Ammon's horn (tissue), 1 donor: ENCODE measurements around the gene SBK2.

ENCODE experiments used
- DNase-seq: peaks from one replicate; pipeline ENCODE4 v3.0.0-alpha.2; 2016; ENCODE audit warnings: low spot score

SBK2 gene

DNA sequence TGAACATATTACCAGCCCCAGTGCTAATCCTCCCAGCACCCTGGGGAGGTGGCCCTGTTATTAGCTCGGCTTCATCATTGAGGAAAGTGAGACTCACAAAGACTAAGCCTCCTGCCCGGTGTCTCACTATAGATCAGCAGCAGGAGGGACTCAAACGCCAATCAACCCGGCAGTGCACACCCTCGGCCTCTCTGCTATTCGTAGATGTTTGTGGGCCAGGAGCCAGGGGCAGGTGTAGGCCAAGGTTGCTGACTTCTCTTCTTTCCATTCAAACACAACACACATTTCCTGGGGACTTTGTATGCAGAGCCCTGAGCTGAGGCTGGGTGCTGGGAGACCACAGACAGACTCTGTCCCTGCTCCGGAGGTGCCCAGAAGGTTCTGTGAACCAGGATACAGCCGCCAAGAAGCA lies 17.8 kb upstream of the SBK2 start:
- DNase-seq = no peak

DNA sequence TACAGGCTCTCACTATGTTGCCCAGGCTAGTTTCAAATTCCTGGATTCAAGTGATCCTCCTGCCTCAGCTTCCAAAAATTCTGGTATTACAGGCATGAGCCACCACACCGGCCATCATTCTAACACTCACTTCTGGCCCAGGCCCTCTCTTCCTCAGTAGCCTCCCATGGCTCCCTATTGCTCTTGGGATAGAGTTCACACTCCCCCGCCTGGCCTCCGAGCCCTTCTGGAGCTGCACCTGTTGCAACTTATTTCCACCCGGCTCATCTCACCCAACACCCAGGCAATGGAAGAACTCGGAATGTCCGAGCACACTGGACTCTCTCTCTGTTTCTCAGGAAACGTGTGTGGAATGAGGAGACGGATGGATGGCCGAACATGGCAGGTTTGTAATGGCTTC lies 17.4 kb upstream of the SBK2 start:
- no peak for DNase-seq

DNA sequence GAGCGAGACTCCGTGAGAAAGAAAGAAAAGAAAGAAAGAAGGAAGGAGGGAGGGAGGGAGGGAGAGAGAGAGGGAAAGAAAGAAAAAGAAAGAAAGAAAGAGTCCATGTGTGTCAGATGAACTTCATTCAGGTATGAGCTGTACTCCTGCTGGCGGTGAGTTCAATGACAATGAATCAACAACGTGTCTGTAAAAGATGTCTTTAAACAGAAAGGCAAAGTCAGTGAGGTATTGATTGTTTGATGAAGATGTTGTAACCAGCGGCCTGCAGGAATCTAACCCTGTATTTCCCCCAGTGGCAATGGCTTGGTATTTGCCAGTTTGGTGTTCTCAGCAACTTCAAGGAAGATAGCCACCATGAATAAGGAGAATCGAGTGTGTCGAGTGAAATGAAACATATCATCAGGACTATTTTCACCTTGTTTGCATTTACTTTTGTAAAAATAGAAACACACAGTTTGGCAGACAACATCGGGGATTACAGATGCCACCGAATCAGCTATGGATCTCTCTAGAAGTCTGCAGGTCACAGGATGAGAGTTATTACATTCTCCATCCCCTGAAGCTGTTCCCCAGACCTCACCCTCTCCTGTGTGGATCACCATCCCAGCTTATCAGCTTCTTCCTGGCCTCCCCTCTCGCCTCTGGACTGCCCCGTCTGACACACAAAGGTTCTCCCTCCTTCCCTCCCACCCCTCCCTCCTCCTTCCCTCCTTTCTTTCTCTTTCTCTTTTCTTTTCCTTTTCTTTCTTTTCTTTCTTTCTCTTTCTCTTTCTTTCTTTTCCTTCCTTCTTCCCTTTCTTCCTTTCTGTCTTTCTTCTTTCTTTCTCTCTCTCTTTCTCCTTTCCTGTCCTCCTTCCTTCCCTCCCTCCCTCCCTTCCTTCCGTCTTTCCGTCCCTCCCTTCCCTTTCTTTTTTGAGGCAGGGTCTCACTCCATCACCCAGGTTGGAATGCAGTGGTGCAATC lies 16.6 kb upstream of the SBK2 start:
- DNase-seq = no peak

DNA sequence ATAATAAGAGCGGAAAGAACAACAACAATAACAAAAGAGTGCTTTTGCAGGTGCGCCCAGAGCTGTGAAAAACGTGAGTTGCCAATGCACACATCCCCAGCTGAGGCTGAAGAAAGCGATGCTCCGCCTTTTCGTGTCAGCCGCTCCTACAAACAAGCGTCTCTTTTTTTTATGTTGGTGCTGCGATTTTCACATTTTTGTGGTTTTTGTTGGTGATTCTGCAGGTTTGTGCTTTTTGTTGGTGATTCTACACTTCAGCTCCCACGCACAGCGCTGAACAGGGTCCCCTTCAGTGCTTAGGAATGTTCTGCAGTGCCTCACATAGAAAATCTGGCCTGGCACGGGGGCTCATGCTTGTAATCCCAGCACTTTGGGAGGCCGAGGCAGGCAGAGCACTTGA lies 15.7 kb upstream of the SBK2 start:
- no peak for DNase-seq

DNA sequence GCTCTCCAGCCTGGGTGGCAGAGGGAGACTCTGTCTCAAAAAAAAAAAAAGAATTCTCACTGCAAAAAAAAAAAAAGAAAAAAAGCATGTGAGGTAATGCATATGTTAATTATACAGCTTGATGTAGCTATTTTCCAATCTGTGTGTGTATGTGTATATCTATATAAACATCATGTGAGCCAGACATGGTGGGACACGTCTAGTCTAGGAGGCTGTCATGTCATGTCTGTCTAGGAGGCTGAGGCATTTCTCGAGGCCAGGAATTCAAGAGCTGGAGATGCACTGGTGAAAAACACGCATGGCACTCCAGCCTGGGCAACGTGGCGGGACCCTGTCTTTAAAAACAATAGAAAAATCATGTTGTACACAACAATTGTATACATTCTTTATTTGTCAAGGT lies 15.3 kb upstream of the SBK2 start:
- no peak for DNase-seq

DNA sequence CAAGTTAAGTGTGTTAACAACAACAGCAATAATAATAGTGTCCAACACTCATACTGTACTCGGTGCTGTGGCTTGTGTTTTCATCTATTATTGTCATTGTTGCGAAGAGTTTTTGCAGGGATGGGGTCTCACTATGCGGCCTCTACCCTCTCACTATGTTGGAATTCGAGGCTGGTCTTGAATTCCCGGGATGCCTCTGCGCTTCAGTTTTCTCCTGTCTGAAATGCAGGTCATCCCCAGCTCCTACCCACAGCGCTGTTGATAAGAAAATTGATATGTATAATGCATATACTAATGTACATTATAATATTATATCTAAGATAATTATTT lies 13.4 kb upstream of the SBK2 start:
- no peak for DNase-seq

DNA sequence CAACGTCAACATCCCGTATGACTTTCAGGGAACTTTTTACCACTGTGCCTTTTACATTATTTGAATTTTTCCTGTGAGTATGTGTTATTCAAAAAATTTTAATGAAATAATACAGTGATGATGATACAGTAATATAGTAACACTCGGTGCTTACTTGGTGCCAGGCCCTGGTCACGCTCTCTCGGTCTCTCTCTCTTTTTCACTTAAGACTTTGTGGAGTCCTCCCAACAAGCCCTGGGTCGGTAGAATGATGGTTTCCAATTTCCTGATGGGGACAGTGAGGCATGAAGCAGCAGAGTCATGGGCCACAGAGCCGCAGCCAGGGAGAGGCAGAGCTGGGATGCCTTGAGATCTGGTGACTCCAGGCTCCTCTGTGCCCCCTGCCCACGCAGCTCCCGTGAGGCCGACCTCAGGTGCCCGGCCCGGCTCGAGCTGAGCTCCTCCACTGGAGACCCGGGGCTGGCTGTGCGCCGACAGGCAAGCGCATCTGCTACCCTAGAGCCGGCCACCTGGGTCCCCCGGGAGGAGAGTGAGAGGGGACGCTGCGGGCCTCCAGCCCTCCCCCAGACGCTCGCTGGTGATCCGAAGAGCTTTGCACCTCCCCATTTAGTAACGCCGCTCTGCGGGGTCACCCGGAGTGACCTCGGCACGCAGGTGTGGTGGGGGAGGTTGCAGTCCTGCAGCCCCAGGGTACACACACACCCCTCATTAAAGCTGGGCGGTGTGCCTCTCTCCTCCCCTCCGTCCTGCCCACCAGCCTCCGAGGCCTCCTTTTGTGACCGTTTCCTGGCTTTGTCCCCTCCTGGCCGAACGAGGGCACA lies 12.8 kb upstream of the SBK2 start:
- no peak for DNase-seq

DNA sequence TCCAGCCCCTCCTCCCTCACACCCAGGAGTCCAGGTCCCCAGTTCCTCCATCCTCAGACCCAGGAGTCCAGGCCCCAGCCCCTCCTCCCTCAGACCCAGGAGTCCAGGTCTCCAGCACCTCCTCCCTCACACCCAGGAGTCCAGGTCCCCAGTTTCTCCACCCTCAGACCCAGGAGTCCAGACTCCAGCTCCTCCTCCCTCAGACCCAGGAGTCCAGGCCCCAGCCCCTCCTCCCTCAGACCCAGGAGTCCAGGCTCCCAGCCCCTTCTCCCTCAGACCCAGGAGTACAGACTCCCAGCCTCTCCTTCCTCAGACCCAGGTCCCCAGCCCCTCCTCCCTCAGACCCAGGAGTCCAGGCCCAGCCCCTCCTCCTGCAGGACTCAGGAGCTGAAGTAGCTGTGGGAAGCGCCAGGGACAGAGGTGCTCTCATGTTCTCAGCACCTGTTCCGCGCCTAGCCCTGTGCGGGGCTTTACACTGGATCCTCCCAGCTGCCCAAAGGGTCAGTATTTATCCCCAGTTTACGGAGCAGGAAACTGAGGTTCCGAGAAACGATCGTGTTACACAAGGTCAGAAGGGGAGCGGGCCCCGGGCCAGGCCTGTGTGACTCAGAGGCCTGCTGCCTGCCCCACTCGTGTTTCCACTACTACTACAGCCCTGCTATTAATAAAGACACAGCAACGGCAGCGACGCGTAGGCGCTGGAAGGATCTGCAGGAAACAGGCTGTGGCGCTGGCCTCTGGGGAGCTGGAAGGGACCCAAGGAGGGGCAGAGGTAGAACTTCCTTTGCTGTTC lies 10.1 kb upstream of the SBK2 start:
- peak; percentile 26 for DNase-seq

DNA sequence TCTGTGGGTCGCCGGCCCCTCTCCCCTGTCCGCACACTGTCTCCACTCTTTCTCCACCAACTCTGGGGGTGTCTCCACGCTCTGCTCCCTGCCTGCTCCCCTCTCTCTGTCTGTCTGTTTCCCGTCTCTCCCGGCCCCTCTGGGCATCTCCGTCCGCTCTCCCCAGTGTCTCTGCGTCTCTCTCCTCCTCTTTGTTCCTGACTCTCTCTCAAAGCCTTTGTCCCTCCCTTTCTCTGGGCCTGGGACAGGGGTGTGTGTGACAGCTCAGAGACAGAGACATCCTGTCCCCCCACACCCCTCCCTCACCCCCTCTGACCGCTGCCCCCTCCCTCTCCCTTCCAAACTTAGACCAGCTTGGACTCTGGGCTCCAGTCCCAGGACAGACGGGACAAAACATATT lies 9.1 kb upstream of the SBK2 start:
- no peak for DNase-seq

DNA sequence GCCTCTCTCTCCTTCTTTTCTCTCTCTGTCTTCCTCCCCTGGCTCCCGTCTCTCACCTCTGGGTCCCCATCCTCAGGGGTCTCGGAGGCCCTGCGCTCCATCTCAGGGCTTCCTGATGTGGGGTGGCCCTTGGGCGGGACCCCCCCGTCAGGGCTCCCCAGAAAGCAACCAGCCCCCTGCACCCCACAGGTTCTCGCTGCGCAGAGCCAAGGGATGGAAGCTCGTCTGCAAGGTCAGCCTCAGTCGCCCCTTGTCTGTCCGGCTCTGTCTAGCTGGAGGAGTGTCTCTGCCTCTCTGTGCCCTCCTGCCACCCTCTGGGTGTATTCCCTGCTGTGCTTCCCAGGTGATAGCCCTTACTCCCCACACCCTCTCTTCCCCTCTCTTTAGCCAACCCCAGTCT lies 8.5 kb upstream of the SBK2 start, which contains the start of gene SBK3:
SBK3 (minus strand) TSS at position 101 of the 400 bp plus-strand sequence; CDS start at position 101, 0 bp downstream.
- DNase-seq = no peak

DNA sequence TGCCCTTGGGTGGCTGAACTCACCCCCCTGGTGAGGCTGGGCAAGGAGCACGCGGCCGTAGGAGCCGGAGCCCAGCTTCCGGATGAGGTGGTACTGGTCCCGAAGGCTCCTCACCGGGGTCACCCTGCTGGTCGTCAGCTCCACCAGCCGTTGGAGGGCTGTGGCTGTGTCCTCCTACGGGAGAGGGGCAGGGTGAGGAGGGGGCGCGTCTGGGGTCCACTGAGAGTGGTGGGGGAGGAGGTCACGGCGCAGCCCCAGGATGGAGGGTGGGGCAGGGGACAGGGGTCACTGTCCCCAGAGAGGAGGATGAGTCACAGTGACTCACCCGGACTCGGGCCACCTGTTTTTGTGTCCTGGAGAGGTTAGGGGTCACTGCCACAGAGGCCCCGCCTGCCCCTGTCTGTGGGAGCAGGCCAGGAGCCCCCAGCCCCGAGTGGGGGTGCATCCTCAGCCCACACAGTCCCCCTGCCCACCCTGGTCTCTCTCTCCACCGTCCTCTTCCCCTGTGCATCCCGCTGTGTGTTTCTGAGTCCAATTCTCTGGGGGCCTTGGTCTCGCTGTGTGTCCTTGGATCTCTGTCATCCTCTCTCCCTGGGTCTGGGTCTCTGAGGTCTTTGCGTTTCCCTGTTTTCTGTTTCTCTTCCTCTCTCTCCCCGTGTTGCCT lies 8.0 kb upstream of the SBK2 start:
- DNase-seq = no peak

DNA sequence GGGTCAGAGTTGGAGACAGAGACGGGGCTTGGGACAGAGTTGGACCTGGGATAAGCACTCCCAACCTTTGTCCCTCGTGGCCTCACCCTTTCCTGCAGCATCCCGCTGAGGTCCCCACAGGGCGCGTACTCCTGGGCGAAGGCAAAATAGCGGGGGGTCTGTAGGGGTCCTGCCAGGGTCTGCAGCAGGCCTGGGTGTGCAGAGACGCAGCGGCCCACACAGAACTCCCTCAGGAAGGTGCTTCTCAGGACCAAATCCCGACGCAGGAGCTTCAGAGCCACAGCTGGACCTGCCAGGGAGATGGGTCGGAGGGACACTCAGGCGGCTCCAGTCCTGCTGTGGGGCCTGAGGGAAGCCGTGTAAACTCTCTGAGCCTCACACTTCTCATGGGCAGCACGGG lies 7.1 kb upstream of the SBK2 start:
- no peak for DNase-seq

DNA sequence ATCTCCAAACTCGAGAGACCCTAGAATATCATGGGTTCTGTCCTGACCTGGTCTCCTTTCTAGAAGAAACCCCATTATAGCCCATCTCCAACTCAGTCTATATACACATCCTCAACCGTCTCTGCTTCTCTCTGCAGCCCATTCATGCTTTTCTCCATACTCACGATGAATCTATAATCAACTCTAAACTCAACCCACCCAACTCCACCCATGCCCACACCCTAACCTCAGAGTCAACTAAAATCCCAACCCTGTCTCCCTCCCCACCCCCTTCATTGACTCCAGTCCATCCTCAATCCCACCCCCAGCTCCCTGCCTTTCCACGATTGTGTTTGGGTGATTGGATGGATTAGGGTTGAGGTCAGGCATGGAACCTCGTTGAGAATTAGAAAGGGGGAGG lies 6.6 kb upstream of the SBK2 start:
- no peak for DNase-seq

DNA sequence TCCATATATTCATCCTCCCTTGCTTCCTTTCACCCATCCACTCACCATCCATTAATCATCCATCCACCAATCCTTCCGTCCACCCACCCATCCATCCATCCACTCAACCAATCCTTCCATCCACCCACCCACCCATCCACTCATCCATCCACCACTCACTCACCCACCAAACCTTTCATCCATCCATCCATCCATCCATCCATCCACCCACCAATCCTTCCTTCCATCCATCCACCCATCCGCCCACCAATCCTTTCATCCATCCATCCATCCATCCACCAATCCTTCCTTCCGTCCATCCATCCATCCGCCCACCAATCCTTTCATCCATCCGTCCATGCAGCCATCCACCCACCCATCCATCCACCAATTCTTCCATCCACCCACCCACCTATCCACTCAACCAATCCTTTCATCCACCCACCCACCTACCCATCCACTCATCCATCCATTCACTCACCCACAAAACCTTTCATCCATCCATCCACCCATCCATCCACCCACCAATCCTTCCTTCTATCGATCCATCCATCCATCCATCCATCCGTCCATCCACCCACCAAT lies 5.4 kb upstream of the SBK2 start:
- DNase-seq = no peak

DNA sequence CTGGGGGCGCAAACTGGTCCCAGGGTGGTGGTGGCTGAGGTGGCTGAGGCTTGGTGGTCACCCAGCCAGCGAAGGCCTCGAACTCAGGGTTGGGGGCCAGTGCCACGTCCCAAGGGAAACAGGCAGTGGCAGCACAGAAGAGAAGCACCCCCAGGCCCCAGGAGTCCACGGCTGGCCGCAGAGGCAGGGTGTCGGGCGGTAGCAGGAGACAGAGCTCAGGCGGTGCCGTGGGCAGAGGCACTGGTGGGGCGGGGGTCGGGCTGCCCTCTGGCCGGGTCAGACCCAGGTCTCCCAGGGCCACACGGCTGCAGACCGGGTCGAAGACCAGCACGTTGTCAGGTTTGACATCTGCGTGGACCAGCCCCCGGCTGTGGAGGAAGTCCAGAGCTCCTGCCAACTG lies 4.2 kb upstream of the SBK2 start:
- DNase-seq = no peak

DNA sequence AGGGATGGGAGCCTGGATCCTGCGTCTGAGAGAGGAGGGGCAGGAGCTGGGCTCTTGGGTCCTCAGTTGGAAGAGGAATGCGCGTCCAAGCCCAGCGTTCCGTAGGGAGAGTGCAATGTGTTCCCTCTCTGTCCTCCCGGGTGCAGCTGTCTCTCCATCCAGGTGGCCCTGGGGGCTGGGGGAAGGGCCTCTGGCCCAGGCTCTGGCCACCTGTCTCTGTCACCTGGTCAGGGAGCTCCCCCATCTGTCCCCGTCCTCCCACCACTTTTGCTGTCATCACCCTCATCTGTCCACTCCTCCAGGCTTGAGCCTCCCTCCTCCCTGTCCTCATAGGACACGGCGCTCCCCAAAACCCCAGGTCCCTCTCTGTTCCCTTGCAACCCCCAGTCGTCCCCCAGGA lies 3.7 kb upstream of the SBK2 start:
- no peak for DNase-seq

DNA sequence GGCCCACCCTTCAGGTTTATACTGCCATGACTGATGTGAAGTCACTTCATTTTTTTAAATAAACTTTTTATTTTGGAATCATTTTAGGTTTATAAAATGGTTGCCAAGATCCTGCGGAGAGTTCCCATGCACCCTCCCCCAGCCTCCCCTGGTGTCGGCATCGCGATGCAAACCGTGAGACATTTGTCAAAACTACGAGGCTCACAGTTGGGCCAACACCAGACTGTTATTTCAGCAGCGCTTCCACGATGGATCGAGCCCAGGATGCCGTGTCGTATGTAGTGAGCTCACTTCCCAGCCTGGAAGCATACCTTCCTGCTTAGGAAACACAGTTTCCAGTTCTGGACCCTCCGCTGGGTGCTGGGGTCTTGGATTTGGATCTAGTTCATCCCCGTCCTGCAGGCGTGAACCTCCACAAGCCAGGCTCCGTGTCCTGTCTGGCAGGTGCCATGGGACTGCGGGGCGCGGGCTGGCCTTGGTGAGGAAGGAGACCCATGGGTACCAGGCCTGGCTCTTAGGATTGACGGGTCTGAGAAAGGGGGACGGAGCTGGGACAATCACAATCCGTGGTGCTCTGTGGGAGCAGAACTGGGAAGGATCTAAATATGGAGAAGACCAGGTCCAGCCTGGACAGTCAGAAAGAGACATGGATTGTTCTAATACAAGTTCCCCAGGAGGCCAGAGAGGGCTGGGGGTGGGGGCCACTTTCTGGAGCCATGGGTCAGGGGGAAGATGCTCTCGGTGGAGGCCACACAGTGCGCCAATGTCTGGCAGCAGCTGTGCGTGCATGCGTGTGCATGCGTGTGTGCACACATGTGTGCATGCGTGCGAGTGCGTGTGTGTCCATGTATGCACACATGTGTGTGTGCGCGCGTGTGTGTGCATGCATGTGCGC lies 2.4 kb upstream of the SBK2 start:
- DNase-seq = no peak

DNA sequence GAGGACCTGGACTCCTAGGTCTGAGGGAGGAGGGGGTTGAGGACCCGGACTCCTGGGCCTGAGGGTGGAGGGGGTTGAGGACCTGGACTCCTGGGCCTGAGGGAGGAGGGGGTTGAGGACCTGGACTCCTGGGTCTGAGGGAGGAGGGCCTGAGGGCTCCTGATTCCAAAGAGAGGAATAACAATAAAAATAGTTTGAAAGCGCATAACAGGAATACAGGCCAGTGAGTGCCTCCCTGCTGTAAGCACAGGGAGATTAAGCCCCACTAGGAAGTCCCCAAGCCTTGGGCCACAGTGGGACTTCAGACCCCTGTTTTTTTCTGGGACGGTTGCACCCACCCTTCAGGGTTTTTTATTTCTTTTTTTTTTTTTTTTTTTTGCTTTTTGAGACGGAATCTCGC lies 1.2 kb upstream of the SBK2 start:
- no peak for DNase-seq

DNA sequence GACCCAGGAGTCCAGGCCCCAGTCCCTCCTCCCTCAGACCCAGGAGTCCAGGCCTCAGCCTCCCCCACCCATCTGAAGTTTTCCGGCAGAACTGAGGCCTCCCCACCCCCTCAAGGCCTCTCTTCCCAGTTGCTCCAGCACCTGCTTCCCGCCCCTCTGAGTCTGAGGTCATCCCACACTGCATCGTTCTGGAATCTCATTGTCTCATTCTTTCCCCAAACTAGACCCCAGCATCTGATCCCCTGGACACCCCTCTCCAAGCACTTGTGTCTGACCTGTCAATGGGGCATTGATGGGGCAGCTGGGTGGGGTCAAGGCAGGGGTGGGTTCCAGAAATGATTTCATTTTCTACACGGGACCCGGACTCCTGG lies 793 bp upstream of the SBK2 start:
- DNase-seq = no peak

DNA sequence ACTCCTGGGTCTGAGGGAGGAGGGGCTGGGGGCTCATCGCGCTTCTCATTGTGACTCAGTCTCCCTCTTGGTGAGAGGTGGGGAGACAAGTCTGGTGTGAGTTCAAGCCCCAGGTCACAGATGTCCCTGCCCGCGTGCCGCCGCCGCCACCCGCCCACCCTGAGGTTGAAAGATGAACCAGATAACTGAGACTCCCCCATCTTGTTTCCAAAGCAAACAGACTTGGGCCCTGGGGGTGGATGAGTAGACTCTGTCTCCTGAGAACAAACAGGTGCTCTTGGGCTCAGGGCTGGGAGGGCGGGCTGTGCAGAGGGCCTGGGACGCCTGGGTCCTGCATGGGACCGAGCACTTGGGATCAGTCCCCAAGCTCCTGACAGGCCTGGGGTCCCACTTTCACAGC lies 567 bp downstream of the SBK2 start:
- no peak for DNase-seq

DNA sequence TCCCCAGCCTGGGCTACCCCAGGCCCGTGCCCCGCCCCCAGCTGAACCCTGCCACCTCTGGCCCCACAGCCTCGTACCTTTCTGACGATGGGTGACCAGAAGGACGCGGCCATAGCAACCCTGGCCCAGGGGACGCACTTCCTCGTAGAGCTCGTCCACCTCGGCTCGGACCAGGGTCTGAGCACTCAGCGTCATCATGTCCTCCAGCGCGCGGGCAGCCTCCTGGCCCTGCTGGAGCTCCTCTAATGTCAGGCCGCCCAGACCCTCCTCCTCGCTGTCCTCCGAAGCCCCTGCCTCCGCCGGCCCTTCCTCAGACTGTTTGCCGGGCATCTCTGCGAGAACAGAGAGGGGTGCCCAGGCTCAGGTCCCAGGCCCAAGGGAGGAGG lies 975 bp downstream of the SBK2 start:
- DNase-seq = no peak
